KBM-7 (cell line): Measurements from ENCODE around the gene CECR2.

ENCODE experiments used
- DNase-seq: peaks from one replicate; pipeline ENCODE4 v3.0.0-alpha.2; 2015
- in situ Hi-C: fragments of 300-500 bp; cut with MboI; formaldehyde crosslinking; loops from 2 replicates; pipeline ENCODE4 v1.14.3; 2020; ENCODE audit warnings: low sequenced_read_pairs, low pct_unique_long_range_greater_than_20kb, mixed read lengths

CECR2 gene

GRCh38 chr22:17369439-17370025, at the start of gene CECR2:
Gene CECR2, plus strand, starts transcription at chr22:17369460. Its CDS starts 324 bp downstream, at chr22:17369784.
- peak; percentile 25 for DNase-seq
- in situ Hi-C loops: no loop called here

GRCh38 chr22:17319546-17319945, 49.7 kb upstream of the CECR2 start:
- no peak for DNase-seq
- in situ Hi-C loops: no loop called here

- in situ Hi-C loops: no loop called here
- no peak for DNase-seq
Observed at GRCh38 chr22:17322511-17322910, 46.7 kb upstream of the CECR2 start.

GRCh38 chr22:17331690-17332089, 37.6 kb upstream of the CECR2 start:
- DNase-seq: no peak
- in situ Hi-C loops: loop anchor here (25.0 kb wide), 1 partner anchor 144 kb away; no protein-coding TSS in a partner anchor

- no peak for DNase-seq
- in situ Hi-C loops: loop anchor here (25.0 kb wide), 1 partner anchor 145 kb away; no protein-coding TSS in a partner anchor
Observed at GRCh38 chr22:17332109-17332800, 37.0 kb upstream of the CECR2 start.

GRCh38 chr22:17334059-17334458, 35.2 kb upstream of the CECR2 start:
- in situ Hi-C loops: loop anchor here (25.0 kb wide), 1 partner anchor 147 kb away; no protein-coding TSS in a partner anchor
- DNase-seq: no peak

- in situ Hi-C loops: loop anchor here (25.0 kb wide), 1 partner anchor 148 kb away; no protein-coding TSS in a partner anchor
- DNase-seq: no peak
Observed at GRCh38 chr22:17334983-17335382, 34.3 kb upstream of the CECR2 start.

GRCh38 chr22:17336061-17336460, 33.2 kb upstream of the CECR2 start:
- in situ Hi-C loops: loop anchor here (25.0 kb wide), 1 partner anchor 149 kb away; no protein-coding TSS in a partner anchor
- no peak for DNase-seq

GRCh38 chr22:17337639-17338038, 31.6 kb upstream of the CECR2 start:
- DNase-seq: no peak
- in situ Hi-C loops: loop anchor here (25.0 kb wide), 1 partner anchor 150 kb away; no protein-coding TSS in a partner anchor

GRCh38 chr22:17339095-17339693, 30.1 kb upstream of the CECR2 start:
- DNase-seq: no peak
- in situ Hi-C loops: loop anchor here (25.0 kb wide), 1 partner anchor 152 kb away; no protein-coding TSS in a partner anchor

- no peak for DNase-seq
- in situ Hi-C loops: loop anchor here (25.0 kb wide), 1 partner anchor 155 kb away; no protein-coding TSS in a partner anchor
Observed at GRCh38 chr22:17342361-17342760, 26.9 kb upstream of the CECR2 start.

GRCh38 chr22:17343766-17344165, 25.5 kb upstream of the CECR2 start:
- in situ Hi-C loops: loop anchor here (25.0 kb wide), 1 partner anchor 156 kb away; no protein-coding TSS in a partner anchor
- peak; percentile 12 for DNase-seq

- in situ Hi-C loops: loop anchor here (25.0 kb wide), 1 partner anchor 159 kb away; no protein-coding TSS in a partner anchor
- DNase-seq: no peak
Observed at GRCh38 chr22:17346578-17346977, 22.7 kb upstream of the CECR2 start.

- in situ Hi-C loops: loop anchor here (25.0 kb wide), 1 partner anchor 160 kb away; no protein-coding TSS in a partner anchor
- DNase-seq: no peak
Observed at GRCh38 chr22:17347724-17348123, 21.5 kb upstream of the CECR2 start.

- no peak for DNase-seq
- in situ Hi-C loops: loop anchor here (25.0 kb wide), 1 partner anchor 161 kb away; no protein-coding TSS in a partner anchor
Observed at GRCh38 chr22:17348464-17349103, 20.7 kb upstream of the CECR2 start.

GRCh38 chr22:17349172-17349571, 20.1 kb upstream of the CECR2 start:
- DNase-seq: no peak
- in situ Hi-C loops: loop anchor here (25.0 kb wide), 1 partner anchor 162 kb away; no protein-coding TSS in a partner anchor

GRCh38 chr22:17350292-17350691, 19.0 kb upstream of the CECR2 start:
- no peak for DNase-seq
- in situ Hi-C loops: no loop called here

GRCh38 chr22:17352798-17353197, 16.5 kb upstream of the CECR2 start:
- in situ Hi-C loops: no loop called here

GRCh38 chr22:17357688-17358087, 11.6 kb upstream of the CECR2 start:
- in situ Hi-C loops: no loop called here
- no peak for DNase-seq

More at GRCh38 chr22:17352798-17353197, 16.5 kb upstream of the CECR2 start:
- no peak for DNase-seq
